Keratinocyte (primary cell): ENCODE results near the gene ZCCHC24. TPM values are rescaled to one million over a fixed set of nuclear protein-coding genes. Genes with fewer than 3 reads are reported as not detected.

Experiments
- DNase-seq: peaks from one replicate; pipeline ENCODE4 v3.0.0-alpha.2; 2011; ENCODE audit warnings: low read depth, missing footprints, low spot score
- FAIRE-seq: peaks from 2 replicates; lab custom pipeline; 2011; peaks lifted over from hg19 to GRCh38; lab: Jason Lieb, UNC
- H2AFZ ChIP-seq: 2 replicates; pipeline ENCODE4 v1.6.0; 2012; ENCODE audit warnings: low read length, control low read depth, inconsistent platforms; ENCODE audit not compliant: control insufficient read depth
- H3K27ac ChIP-seq: 2 replicates; pipeline ENCODE4 v1.5.1; 2011; ENCODE audit warnings: low read length; ENCODE audit not compliant: control insufficient read depth, insufficient read depth
- H3K27me3 ChIP-seq: 3 replicates; pipeline ENCODE4 v1.6.0; 2011; ENCODE audit warnings: low read length; ENCODE audit not compliant: control insufficient read depth, insufficient read depth; ENCODE audit errors: extremely low read depth
- H3K36me3 ChIP-seq, 2 experiments: 2 replicates in 1 of 2; 3 replicates in 1 of 2; pipeline ENCODE4 v1.5.1; 2011; ENCODE audit warnings: low read length in 2 of 2, mild to moderate bottlenecking in 1 of 2; ENCODE audit not compliant: control insufficient read depth in 2 of 2, insufficient read depth in 2 of 2; ENCODE audit errors: extremely low read depth in 1 of 2
- H3K4me1 ChIP-seq: 3 replicates; pipeline ENCODE4 v1.5.1; 2011; ENCODE audit warnings: low read length; ENCODE audit not compliant: control insufficient read depth, insufficient read depth; ENCODE audit errors: extremely low read depth
- H3K4me2 ChIP-seq: 3 replicates; pipeline ENCODE4 v1.6.0; 2011; ENCODE audit warnings: low read depth, low read length; ENCODE audit not compliant: control insufficient read depth, insufficient read depth; ENCODE audit errors: extremely low read depth
- H3K4me3 ChIP-seq, 3 experiments: fragments of 200-600 bp in 1 of 3; sonication (generic) in 1 of 3; 2 replicates in 2 of 3; 3 replicates in 1 of 3; pipeline ENCODE4 v1.5.1; 2011 to 2016; ENCODE audit warnings: low read length in 3 of 3, mild to moderate bottlenecking in 3 of 3, control low read depth in 2 of 3, inconsistent platforms in 1 of 3, low read depth in 1 of 3, mixed read lengths in 1 of 3, mixed run types in 1 of 3, moderate library complexity in 1 of 3; ENCODE audit not compliant: control insufficient read depth in 2 of 3, insufficient read depth in 2 of 3; ENCODE audit errors: extremely low read depth in 1 of 3
- H3K79me2 ChIP-seq: 2 replicates; pipeline ENCODE4 v1.6.0; 2012; ENCODE audit warnings: low read length; ENCODE audit not compliant: control insufficient read depth, insufficient read depth
- H3K9ac ChIP-seq: 3 replicates; pipeline ENCODE4 v1.6.0; 2011; ENCODE audit warnings: low read length; ENCODE audit not compliant: control insufficient read depth, insufficient read depth; ENCODE audit errors: extremely low read depth
- H3K9me1 ChIP-seq: 3 replicates; pipeline ENCODE4 v1.6.0; 2011; ENCODE audit warnings: low read length; ENCODE audit not compliant: control insufficient read depth, insufficient read depth; ENCODE audit errors: extremely low read depth
- H3K9me3 ChIP-seq: 2 replicates; pipeline ENCODE4 v1.5.1; 2012; ENCODE audit warnings: low read depth, low read length; ENCODE audit not compliant: control insufficient read depth
- H4K20me1 ChIP-seq: 3 replicates; pipeline ENCODE4 v1.6.0; 2011; ENCODE audit warnings: low read length; ENCODE audit not compliant: control insufficient read depth, insufficient read depth; ENCODE audit errors: extremely low read depth
- EZH2 ChIP-seq: IDR thresholded peaks from one replicate; pipeline ENCODE4 v1.6.1; 2012; ENCODE audit warnings: inconsistent platforms, mild to moderate bottlenecking, low read length, moderate library complexity
- dilution Hi-C: fragments of 300-500 bp; cut with MboI; formaldehyde crosslinking; loops from one replicate; pipeline ENCODE4 v1.7.0; 2020; ENCODE audit warnings: low sequenced_read_pairs; ENCODE audit not compliant: extremely low pct_ligation_motif_present
- polyA plus RNA-seq, 5 experiments: library from polyadenylated mRNA; depleted of rRNA in 3 of 5; stranded (reverse) in 3 of 5; stranded (forward) in 1 of 5; unstranded in 1 of 5; fragments of >200 nt; gene quantifications; 1 replicate in 1 of 5; 2 replicates in 3 of 5; 3 replicates in 1 of 5; pipeline versions ENCODE4 v1.2.1 to v1.2.3, GENCODE V29; 2011 to 2012; ENCODE audit warnings: missing spikeins in 2 of 5, low read depth in 1 of 5, low replicate concordance in 1 of 5
- TF ChIP-seq, protein P1 (sequence below), 3 experiments: IDR thresholded peaks in 1 of 3; conservative IDR thresholded peaks in 1 of 3; optimal IDR thresholded peaks in 1 of 3; 2 replicates in 2 of 3; 3 replicates in 1 of 3; pipeline versions ENCODE3 to v1.5.1; 2011; ENCODE audit warnings: low read length in 3 of 3, mild to moderate bottlenecking in 3 of 3, moderate library complexity in 2 of 3, control low read depth in 1 of 3, inconsistent platforms in 1 of 3; ENCODE audit not compliant: insufficient read depth in 2 of 3; ENCODE audit errors: extremely low read depth in 1 of 3

The ZCCHC24 gene
- polyA plus RNA-seq, 1 donor (not counting 4 experiments of a cell fraction or from before 2014, with no cell fraction given), result 0.96 TPM

DNA sequence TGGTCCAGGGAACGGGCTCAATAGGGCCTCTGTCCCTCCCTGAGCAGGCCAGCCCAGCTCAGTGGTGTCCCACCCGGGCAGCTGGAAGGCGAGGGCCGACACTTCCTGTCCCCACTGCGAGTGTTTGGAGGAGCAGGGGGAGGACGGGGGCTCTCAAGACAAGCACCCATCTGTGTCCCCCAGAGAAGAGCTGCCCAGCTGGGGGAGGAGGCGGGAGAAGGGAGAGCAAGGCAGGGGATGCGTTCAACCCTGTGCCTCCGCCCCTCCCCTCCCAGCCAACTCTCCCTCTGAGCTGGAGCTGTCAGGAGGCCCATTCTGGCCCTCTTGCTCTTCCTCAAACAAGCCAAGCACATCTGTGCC is 35.7 kb downstream of the ZCCHC24 start:
- Histone ChIP-seq H4K20me1 (no peaks in the 10 kb centered on the region), H3K4me3 (no peak overlapping the region), H3K9me3 (no peaks in the 10 kb centered on the region), H3K27ac (no peak overlapping the region), H3K4me1 (no peaks in the 10 kb centered on the region), H3K9me1 (no peaks in the 10 kb centered on the region), H2AFZ (no peak overlapping the region), H3K27me3 (no peaks in the 10 kb centered on the region), H3K9ac (no peak overlapping the region), H3K4me2 (no peak overlapping the region), H3K79me2 (no peaks in the 10 kb centered on the region), H3K36me3 (no peaks in the 10 kb centered on the region)
- TF ChIP-seq, protein P1, sequence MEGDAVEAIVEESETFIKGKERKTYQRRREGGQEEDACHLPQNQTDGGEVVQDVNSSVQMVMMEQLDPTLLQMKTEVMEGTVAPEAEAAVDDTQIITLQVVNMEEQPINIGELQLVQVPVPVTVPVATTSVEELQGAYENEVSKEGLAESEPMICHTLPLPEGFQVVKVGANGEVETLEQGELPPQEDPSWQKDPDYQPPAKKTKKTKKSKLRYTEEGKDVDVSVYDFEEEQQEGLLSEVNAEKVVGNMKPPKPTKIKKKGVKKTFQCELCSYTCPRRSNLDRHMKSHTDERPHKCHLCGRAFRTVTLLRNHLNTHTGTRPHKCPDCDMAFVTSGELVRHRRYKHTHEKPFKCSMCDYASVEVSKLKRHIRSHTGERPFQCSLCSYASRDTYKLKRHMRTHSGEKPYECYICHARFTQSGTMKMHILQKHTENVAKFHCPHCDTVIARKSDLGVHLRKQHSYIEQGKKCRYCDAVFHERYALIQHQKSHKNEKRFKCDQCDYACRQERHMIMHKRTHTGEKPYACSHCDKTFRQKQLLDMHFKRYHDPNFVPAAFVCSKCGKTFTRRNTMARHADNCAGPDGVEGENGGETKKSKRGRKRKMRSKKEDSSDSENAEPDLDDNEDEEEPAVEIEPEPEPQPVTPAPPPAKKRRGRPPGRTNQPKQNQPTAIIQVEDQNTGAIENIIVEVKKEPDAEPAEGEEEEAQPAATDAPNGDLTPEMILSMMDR (optimal IDR thresholded peaks at IDR 0.05 in 1 of 3, IDR thresholded peaks at IDR 0.05 in 1 of 3, conservative IDR thresholded peaks at IDR 0.05 in 1 of 3; ENCODE audit: extremely low read depth in 1 of 3, insufficient read depth in 2 of 3, low read length in 3 of 3), result no peak
- TF ChIP-seq EZH2, result no peak
- DNase-seq (no peak), FAIRE-seq (no peak)
- dilution Hi-C loops, result no loop called here

DNA sequence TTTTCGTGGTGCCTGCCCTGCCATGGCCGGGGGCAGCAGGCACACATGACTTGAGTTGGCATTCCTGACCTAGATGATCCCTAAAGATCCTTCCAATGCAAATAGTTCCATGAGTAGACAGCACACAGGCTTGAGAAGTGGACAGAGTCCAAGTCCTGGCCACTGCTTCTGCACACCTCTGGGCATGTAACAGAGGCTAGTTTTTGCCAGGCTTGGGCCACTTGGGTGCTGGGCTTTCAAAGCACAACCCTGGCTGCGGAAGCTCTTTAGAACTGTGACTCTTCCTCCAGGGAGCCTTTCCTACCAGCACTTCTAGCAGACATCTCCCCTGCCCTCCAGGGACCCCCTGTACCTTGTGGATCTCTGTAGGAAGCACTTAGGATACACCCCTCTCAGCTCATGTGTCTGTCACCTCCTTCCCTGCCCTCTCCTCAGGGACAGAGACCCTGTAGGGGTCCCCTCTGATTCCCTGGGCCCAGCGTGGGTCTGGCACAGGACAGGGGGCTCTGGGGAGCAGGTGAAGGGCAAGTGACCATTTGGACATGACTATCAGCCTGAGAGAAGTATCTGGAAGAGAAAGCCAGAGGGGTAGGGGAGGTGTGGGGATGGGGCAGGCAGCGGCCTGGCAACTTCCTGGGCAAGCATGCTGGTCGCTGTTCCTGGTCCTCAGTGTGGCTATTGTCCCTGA is 36.2 kb downstream of the ZCCHC24 start:
- H3K36me3 ChIP-seq, result no peaks in the 10 kb centered on the region
- H3K4me1 ChIP-seq, result no peaks in the 10 kb centered on the region
- TF ChIP-seq, protein P1 (optimal IDR thresholded peaks at IDR 0.05 in 1 of 3, IDR thresholded peaks at IDR 0.05 in 1 of 3, conservative IDR thresholded peaks at IDR 0.05 in 1 of 3; ENCODE audit: extremely low read depth in 1 of 3, insufficient read depth in 2 of 3, low read length in 3 of 3), result no peak
- TF ChIP-seq EZH2, result no peak
- no peaks in the 10 kb centered on the region for H4K20me1 ChIP-seq
- FAIRE-seq (no peak), DNase-seq (no peak)
- dilution Hi-C loops, result no loop called here
- no peak overlapping the region for H2AFZ ChIP-seq
- H3K79me2 ChIP-seq, result no peaks in the 10 kb centered on the region
- H3K4me3 ChIP-seq, result no peak overlapping the region
- no peak overlapping the region for H3K9ac ChIP-seq
- no peak overlapping the region for H3K27ac ChIP-seq
- H3K27me3 ChIP-seq, result no peaks in the 10 kb centered on the region
- no peaks in the 10 kb centered on the region for H3K9me3 ChIP-seq
- no peak overlapping the region for H3K4me2 ChIP-seq
- no peaks in the 10 kb centered on the region for H3K9me1 ChIP-seq
